K562 (cell line): ENCODE measurements around the gene VMP1. TPM values are rescaled to one million over a fixed set of nuclear protein-coding genes. Genes with fewer than 3 reads are reported as not detected.

ENCODE experiments used
- ATAC-seq: fragments of 200-7000 bp; cut with Tn5 transposase; 3 replicates; pipeline ENCODE4 v1.9.1; 2020; ENCODE audit warnings: moderate library complexity
- BruUV-seq: library from RNA; stranded (reverse); fragments of 400-500 nt; replicated peaks from 2 replicates; lab custom pipeline; 2021; lab: Mats Ljungman, UMichigan
- CTCF ChIA-PET: fragments of 300-600 bp; formaldehyde crosslinking; extraction: SDS; loops from one replicate; lab custom pipeline; 2021; ENCODE audit warnings: low intra/inter-chr PET ratio; lab: Yijun Ruan, JAX
- POLR2A ChIA-PET: fragments of 300-600, 350-650 bp; sonication (Branson Sonifier 250); formaldehyde crosslinking; extraction: SDS; loops from one replicate; lab custom pipeline; 2021; ENCODE audit warnings: antibody characterized with exemption, inconsistent platforms; lab: Yijun Ruan, JAX
- DNase-seq, 4 experiments: peaks; one replicate each; pipeline versions ENCODE4 v3.0.0 to v3.0.0-alpha.2; 2011 to 2018; ENCODE audit warnings: low spot score in 3 of 4, mixed read lengths in 3 of 4; ENCODE audit errors: extremely low read depth in 1 of 4
- FAIRE-seq: peaks from 2 replicates; lab custom pipeline; 2011; peaks lifted over from hg19 to GRCh38; lab: Jason Lieb, UNC
- H2AFZ ChIP-seq: 2 replicates; pipeline ENCODE4 v1.6.0; 2011; ENCODE audit warnings: low read depth, low read length, control low read depth, inconsistent platforms
- H3K27ac ChIP-seq: fragments of 200-600 bp; 3 replicates; pipeline ENCODE4 v1.8.0; 2011; ENCODE audit warnings: low read depth, mild to moderate bottlenecking, control low read depth, inconsistent platforms, low read length, moderate library complexity, mixed read lengths; ENCODE audit errors: extremely low read depth
- H3K27me3 ChIP-seq, 2 experiments: fragments of 300-600 bp in 1 of 2; 2 replicates in 1 of 2; 3 replicates in 1 of 2; pipeline versions ENCODE4 v1.6.0 to v1.8.0; 2011; ENCODE audit warnings: inconsistent platforms in 2 of 2, low read length in 2 of 2, mild to moderate bottlenecking in 1 of 2, mixed read lengths in 1 of 2, moderate library complexity in 1 of 2; ENCODE audit not compliant: control insufficient read depth in 2 of 2, insufficient read depth in 2 of 2
- H3K36me3 ChIP-seq: fragments of 300-600 bp; 3 replicates; pipeline ENCODE4 v1.8.0; 2011; ENCODE audit warnings: mild to moderate bottlenecking, low read length, inconsistent platforms; ENCODE audit not compliant: control insufficient read depth, insufficient read depth
- H3K4me1 ChIP-seq, 2 experiments: fragments of 200-600 bp in 1 of 2; replicated peaks in 1 of 2; 2 replicates in 1 of 2; 3 replicates in 1 of 2; pipeline versions ENCODE4 v1.5.1 to v1.8.0; 2011; ENCODE audit warnings: inconsistent platforms in 2 of 2, low read length in 2 of 2, mild to moderate bottlenecking in 1 of 2, mixed read lengths in 1 of 2, moderate library complexity in 1 of 2; ENCODE audit not compliant: control insufficient read depth in 2 of 2, insufficient read depth in 2 of 2
- H3K4me2 ChIP-seq: 2 replicates; pipeline ENCODE4 v1.6.1; 2011; ENCODE audit warnings: low read length, control low read depth, inconsistent platforms, mixed read lengths; ENCODE audit not compliant: insufficient read depth
- H3K4me3 ChIP-seq: fragments of 200-600 bp; sonication (generic), shearing (Covaris generic); 2 replicates; pipeline ENCODE4 v1.5.1; 2016; ENCODE audit warnings: control low read depth, inconsistent platforms
- H3K79me2 ChIP-seq: fragments of 200-600 bp; 3 replicates; pipeline ENCODE4 v1.8.0; 2011; ENCODE audit warnings: low read length, inconsistent platforms; ENCODE audit not compliant: control insufficient read depth, insufficient read depth
- H3K9ac ChIP-seq, 2 experiments: 2 replicates each; pipeline versions ENCODE4 v1.6.0 to v1.6.1; 2011; ENCODE audit warnings: low read depth in 2 of 2, low read length in 2 of 2, control low read depth in 1 of 2, inconsistent platforms in 1 of 2, mild to moderate bottlenecking in 1 of 2, mixed read lengths in 1 of 2; ENCODE audit not compliant: insufficient read depth in 1 of 2
- H3K9me1 ChIP-seq: one replicate; pipeline ENCODE4 v1.6.0; 2011; ENCODE audit warnings: inconsistent platforms, mild to moderate bottlenecking, low read length, moderate library complexity; ENCODE audit not compliant: control insufficient read depth, insufficient read depth
- H3K9me3 ChIP-seq: replicated peaks from 2 replicates; pipeline ENCODE4 v1.5.1; 2011; ENCODE audit warnings: low read depth, low read length, inconsistent platforms; ENCODE audit not compliant: control insufficient read depth, insufficient read depth
- H4K20me1 ChIP-seq: replicated peaks from 2 replicates; pipeline ENCODE4 v1.6.1; 2011; ENCODE audit warnings: low read length, inconsistent platforms, mixed read lengths; ENCODE audit not compliant: control insufficient read depth, insufficient read depth
- DNMT1 ChIP-seq: fragments of 450-650 bp; IDR thresholded peaks from 2 replicates; pipeline ENCODE4 v1.6.1; 2016; ENCODE audit warnings: antibody characterized with exemption, mild to moderate bottlenecking
- MLX ChIP-seq, 2 experiments: fragments of 450-650 bp in 1 of 2; sonication (generic) in 1 of 2; formaldehyde crosslinking; conservative IDR thresholded peaks; 2 replicates each; pipeline versions ENCODE4 v1.4.0 to v1.8.1; 2020 to 2022; ENCODE audit warnings: mild to moderate bottlenecking in 1 of 2, missing genetic modification reagents in 1 of 2
- POLR2A ChIP-seq: fragments of 450-650 bp; conservative IDR thresholded peaks from 2 replicates; pipeline ENCODE4 v1.6.1; 2016
- TFAP4 ChIP-seq: sonication (generic); formaldehyde crosslinking; IDR thresholded peaks from 2 replicates; pipeline ENCODE4 v1.8.0; 2022; ENCODE audit warnings: missing genetic modification reagents, mild to moderate bottlenecking, moderate library complexity, borderline replicate concordance
- ZC3H11A ChIP-seq: IDR thresholded peaks from 2 replicates; pipeline ENCODE4 v1.6.1; 2012; ENCODE audit warnings: low read depth, low read length, improper control_type of control experiment
- ZNF408 ChIP-seq: fragments of 250-450 bp; sonication (Bioruptor Pico); IDR thresholded peaks from 2 replicates; pipeline ENCODE4 v1.4.0; 2020; ENCODE audit warnings: low read depth, mild to moderate bottlenecking, moderate library complexity
- ZNF507 ChIP-seq: conservative IDR thresholded peaks from 2 replicates; pipeline ENCODE4 v1.6.1; 2017; ENCODE audit warnings: missing genetic modification characterization, missing compliant biosample characterization
- ZNF766 ChIP-seq: fragments of 200-800 bp; sonication (Bioruptor generic); conservative IDR thresholded peaks from 2 replicates; pipeline ENCODE4 v1.6.1; 2016; ENCODE audit warnings: missing genetic modification characterization, missing compliant biosample characterization
- WGBS: fragments of 100-300 bp; shearing (Covaris generic); methylation state at CpG from one replicate; pipeline ENCODE4 v1.1.6; 2016; ENCODE audit warnings: low coverage, mixed read lengths; ENCODE audit not compliant: insufficient coverage; ENCODE audit errors: missing lambda C conversion rate; 5-methylcytosine and 5-hydroxymethylcytosine counted together
- in situ Hi-C: fragments of 300-500 bp; cut with MboI; formaldehyde crosslinking; loops from 4 replicates; pipeline ENCODE4 v1.15.0; 2018; ENCODE audit warnings: inconsistent platforms, mixed read lengths
- intact Hi-C: fragments of 100-400 bp; cut with micrococcal nuclease; formaldehyde crosslinking; loops from 2 replicates; pipeline ENCODE4 v1.14.2; 2022
- polyA plus RNA-seq, 8 experiments: library from polyadenylated mRNA; depleted of rRNA in 4 of 8; stranded (reverse) in 5 of 8; unstranded in 3 of 8; fragments of >200 nt; fragmentation: Nextera tagmentation in 2 of 8; fragmentation: Illumina TruSeq in 1 of 8; extraction: Ambion mirVana in 2 of 8; extraction: Trizol in 1 of 8; gene quantifications; 2 replicates each; pipeline versions ENCODE4 v1.2.1 to v1.2.3, GENCODE V29; 2011 to 2014; ENCODE audit warnings: inconsistent platforms in 1 of 8, missing spikeins in 1 of 8
- total RNA-seq, 7 experiments: library from RNA; depleted of rRNA in 6 of 7; stranded (reverse); fragments of >200 nt in 6 of 7; fragmentation: Illumina TruSeq in 2 of 7; extraction: Trizol in 2 of 7; gene quantifications; 2 replicates each; pipeline versions ENCODE4 v1.2.1 to v1.2.3, GENCODE V29; 2011 to 2021; ENCODE audit warnings: low replicate concordance in 1 of 7
- TF ChIP-seq, protein P1 (sequence below): sonication (generic); formaldehyde crosslinking; IDR thresholded peaks from 2 replicates; pipeline ENCODE4 v1.8.0; 2022; ENCODE audit warnings: mild to moderate bottlenecking, missing genetic modification reagents, borderline replicate concordance

The VMP1 gene
- total and polyA plus RNA-seq, 9 of the 15 experiments (the other 6 are each of a cell fraction or from before 2014, with no cell fraction given) = 123 to 304 (median 151) TPM

GRCh38 chr17:59669411-59669810, 38.0 kb upstream of the VMP1 start:
- no peak overlapping the region for H3K27ac ChIP-seq

GRCh38 chr17:59669944-59670343, 37.5 kb upstream of the VMP1 start:
- intact Hi-C loops (no loop called here), in situ Hi-C loops (no loop called here)
- DNase-seq = no peak
- Histone ChIP-seq H2AFZ (no peak overlapping the region), H3K79me2 (peaks cover 12% of the 10 kb centered on the region; the same call in 2 of the 3 replicates), H3K27ac (no peak overlapping the region), H4K20me1 (no peaks in the 10 kb centered on the region), H3K9ac (no peak overlapping the region), H3K9me1 (no peaks in the 10 kb centered on the region), H3K4me1 (no peaks in the 10 kb centered on the region), H3K9me3 (no peaks in the 10 kb centered on the region), H3K36me3 (peaks cover 96% of the 10 kb centered on the region), H3K27me3 (no peaks in the 10 kb centered on the region), H3K4me2 (no peak overlapping the region), H3K4me3 (no peak overlapping the region)
- ChIA-PET CTCF (no interaction called here), POLR2A (interaction anchor here (0.6 to 4.2 kb wide), 4 partner anchors 9 to 37 kb away, joined by 4 to 19 read pairs (median 11); partner anchors contain the start of genes PTRH2 and VMP1)
- 100% methylated on average over 1 of the region's 1 CpG for WGBS
- ATAC-seq = no peak
- no peak for FAIRE-seq
- BruUV-seq = no TSS peak
- TF ChIP-seq ZNF766 (no peak), MLX (CRISPR knock-in tag; conservative IDR thresholded peaks at IDR 0.05) (no peak), ZC3H11A (no peak), ZNF408 (no peak)
- TF ChIP-seq, protein P1, sequence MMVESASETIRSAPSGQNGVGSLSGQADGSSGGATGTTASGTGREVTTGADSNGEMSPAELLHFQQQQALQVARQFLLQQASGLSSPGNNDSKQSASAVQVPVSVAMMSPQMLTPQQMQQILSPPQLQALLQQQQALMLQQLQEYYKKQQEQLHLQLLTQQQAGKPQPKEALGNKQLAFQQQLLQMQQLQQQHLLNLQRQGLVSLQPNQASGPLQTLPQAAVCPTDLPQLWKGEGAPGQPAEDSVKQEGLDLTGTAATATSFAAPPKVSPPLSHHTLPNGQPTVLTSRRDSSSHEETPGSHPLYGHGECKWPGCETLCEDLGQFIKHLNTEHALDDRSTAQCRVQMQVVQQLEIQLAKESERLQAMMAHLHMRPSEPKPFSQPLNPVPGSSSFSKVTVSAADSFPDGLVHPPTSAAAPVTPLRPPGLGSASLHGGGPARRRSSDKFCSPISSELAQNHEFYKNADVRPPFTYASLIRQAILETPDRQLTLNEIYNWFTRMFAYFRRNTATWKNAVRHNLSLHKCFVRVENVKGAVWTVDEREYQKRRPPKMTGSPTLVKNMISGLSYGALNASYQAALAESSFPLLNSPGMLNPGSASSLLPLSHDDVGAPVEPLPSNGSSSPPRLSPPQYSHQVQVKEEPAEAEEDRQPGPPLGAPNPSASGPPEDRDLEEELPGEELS (CRISPR knock-in tag) = no peak

More at GRCh38 chr17:59669411-59669810, 38.0 kb upstream of the VMP1 start:
- Histone ChIP-seq H3K9me1 (no peaks in the 10 kb centered on the region), H3K9me3 (no peaks in the 10 kb centered on the region), H3K4me3 (no peak overlapping the region), H3K79me2 (peaks cover 12% of the 10 kb centered on the region; the same call in 2 of the 3 replicates), H3K27me3 (no peaks in the 10 kb centered on the region), H3K4me2 (no peak overlapping the region), H3K9ac (no peak overlapping the region), H2AFZ (no peak overlapping the region), H3K4me1 (no peaks in the 10 kb centered on the region), H4K20me1 (no peaks in the 10 kb centered on the region), H3K36me3 (peaks cover 96% of the 10 kb centered on the region)
- ATAC-seq (no peak), FAIRE-seq (no peak), DNase-seq (no peak)
- intact Hi-C loops = no loop called here
- ChIA-PET CTCF (no interaction called here), POLR2A (interaction anchor here (0.6 to 4.2 kb wide), 4 partner anchors 9 to 38 kb away, joined by 4 to 19 read pairs (median 11); partner anchors contain the start of genes PTRH2 and VMP1)
- no TSS peak for BruUV-seq
- TF ChIP-seq TFAP4 (CRISPR knock-in tag) (no peak), DNMT1 (no peak), ZNF507 (no peak), POLR2A (no peak)
- in situ Hi-C loops = no loop called here
- WGBS = 85% methylated on average over 1 of the region's 1 CpG
